GM18517 (cell line): ENCODE data around the gene LATS2.
"Not testable (repeated sequence)": the region's sequence is repeated elsewhere in the genome, so short reads cannot be mapped to it uniquely, and the experiment has no call there.

Source experiments
- ATAC-seq: cut with Tn5 transposase; IDR thresholded peaks from one replicate; pipeline ENCODE4 v1.9.1; 2021; ENCODE audit warnings: mild to moderate bottlenecking, moderate library complexity; ENCODE audit not compliant: unreplicated experiment

LATS2 gene

DNA sequence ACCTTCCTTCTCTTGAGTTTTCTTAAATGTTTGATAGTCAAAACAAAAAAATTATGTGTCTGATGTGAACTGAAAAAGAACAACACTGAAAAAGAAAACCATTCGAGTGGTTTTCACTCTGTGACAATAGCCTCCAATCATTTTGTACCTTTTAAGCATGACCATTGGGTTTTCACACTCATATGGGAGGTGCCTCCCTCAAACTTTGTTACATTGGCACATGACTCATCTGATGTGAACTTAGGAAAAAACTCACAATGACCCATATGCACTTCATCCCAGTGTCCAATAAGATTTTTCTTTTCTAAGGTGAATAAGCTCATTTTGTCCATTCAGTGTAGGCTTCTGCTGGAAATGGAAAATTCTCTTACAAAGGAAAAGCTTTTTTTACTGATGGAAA is 92.2 kb downstream of the LATS2 start:
- no peak for ATAC-seq

DNA sequence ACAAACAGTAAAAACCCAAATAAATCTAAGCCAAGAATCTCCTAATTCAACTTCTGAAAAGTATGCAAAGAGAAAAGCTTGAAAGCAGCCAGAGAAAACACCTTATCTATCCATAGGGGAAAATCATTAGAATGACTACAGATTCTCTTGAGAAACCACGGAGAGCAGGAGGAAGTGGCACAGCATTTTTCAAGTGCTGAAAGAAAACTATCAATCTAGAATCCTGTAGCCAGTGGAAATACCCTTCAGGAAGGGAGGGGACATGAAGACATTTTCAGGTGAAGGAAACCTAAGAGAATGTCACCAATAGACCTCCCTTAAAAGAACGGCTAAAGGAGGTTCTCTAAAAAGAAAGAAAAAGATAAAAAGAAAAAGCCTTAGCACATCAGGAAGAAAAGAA is 92.6 kb downstream of the LATS2 start:
- ATAC-seq, result no peak

DNA sequence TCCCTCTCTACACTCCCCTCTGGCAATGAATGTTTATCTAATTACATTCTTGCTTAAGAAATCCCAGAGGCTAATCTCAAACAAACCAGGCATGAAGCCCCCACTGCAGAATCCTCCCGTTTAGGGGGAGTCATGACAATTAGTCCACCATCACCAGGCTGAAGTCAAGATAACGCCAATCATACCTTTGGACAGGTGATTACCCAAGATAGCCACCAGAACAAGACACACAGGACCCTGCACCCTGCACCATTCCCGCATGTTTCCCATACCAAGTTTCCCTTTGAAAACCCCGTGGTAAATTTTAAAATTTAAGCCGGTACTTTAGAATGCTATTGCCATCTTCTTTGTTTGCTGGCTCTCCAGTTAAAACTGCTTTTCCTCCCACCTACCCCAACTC is 94.0 kb downstream of the LATS2 start:
- ATAC-seq, result no peak

DNA sequence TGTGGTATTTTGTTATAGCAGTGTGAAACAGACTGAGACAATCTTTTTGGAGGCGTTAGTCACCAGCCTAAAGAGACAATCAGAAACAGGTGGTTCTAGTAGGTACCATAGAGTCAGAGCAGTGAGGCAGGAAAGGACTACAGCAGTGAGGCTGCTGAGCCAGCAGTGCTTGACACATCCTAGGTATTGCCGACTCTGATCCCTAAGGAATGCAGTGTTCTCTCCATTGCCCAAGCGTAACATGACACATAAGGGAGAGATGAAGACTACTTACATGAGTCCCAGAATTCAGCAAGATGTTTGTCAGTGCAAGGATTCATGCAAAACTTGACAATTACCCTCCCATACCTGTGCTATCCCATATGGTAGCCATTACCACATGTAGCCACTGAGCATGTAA is 96.5 kb downstream of the LATS2 start:
- ATAC-seq, result no peak

DNA sequence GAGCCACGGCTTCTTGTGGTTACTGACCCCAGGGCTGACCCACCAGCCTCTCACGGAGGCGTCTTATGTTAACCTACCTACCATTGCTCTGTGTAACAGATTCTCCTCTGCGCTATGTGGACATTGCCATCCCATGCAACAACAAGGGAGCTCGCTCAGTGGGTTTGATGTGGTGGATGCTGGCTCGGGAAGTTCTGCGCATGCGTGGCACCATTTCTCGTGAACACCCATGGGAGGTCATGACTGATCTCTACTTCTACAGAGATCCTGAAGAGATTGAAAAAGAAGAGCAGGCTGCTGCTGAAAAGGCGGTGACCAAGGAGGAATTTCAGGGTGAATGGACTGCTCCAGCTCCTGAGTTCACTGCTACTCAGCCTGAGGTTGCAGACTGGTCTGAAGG is 99.7 kb downstream of the LATS2 start:
- ATAC-seq, result not testable (repeated sequence)

GRCh38 chr13:20960663-20961309 is 100.6 kb downstream of the LATS2 start:
- ATAC-seq, result no peak

- not testable (repeated sequence) for ATAC-seq
Observed at GRCh38 chr13:20957049-20957620, 104.3 kb downstream of the LATS2 start.

GRCh38 chr13:20955496-20955895 is 105.9 kb downstream of the LATS2 start:
- ATAC-seq, result no peak

DNA sequence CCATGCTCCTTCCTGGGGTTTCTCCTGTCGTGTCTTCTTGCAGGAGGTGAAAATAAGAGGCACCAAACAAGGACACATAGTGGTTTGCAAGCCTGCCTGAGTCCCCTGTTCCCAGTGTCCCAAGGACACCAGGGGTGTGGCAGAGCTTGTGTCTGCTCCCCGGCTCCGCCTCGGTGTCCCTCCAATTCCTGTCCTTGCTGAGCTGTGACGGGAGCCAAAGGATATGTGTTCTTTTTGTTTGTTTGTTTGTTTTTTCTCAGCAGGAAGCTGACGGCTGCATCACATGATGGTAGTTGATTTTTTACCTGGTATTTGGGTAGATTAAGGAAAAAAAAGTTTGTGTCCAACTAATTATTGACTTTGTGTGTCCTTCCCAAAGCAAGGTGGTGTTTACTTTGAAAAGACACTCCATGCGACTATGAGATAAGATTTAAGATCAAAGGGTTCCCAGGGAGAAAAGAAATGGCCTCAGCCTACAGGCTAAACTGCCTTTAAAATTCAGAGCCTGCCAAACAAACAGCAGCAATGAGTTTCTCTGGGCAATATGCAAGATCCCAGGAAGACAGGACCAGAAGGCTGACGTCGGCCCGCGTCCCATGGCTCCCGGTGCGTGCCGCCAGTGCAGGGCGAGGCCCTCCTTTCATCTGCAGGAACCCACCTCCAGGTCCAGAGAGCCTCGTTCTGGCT is 108.0 kb downstream of the LATS2 start:
- no peak for ATAC-seq

DNA sequence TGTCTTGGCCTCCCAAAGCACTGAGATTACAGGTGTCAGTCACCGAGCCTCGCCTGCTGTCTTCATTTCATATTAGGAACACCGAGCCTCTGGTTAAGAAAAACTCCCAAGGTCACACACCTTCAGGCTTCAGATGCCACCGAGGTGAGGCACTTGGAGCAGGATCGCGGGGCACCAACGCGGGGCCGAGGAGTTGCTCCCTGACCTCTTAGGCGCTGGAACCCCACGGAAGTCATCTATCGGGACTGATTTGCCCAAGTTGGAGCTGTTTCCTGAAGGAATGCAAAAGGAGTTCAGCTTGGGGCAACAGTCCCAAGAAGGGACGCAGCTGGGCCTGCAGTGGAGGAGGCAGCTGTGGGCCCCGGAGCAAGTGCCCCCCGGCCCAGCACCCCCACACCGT is 108.5 kb downstream of the LATS2 start:
- no peak for ATAC-seq

- ATAC-seq, result not testable (repeated sequence)
Observed at GRCh38 chr13:20948001-20948400, 113.4 kb downstream of the LATS2 start.

DNA sequence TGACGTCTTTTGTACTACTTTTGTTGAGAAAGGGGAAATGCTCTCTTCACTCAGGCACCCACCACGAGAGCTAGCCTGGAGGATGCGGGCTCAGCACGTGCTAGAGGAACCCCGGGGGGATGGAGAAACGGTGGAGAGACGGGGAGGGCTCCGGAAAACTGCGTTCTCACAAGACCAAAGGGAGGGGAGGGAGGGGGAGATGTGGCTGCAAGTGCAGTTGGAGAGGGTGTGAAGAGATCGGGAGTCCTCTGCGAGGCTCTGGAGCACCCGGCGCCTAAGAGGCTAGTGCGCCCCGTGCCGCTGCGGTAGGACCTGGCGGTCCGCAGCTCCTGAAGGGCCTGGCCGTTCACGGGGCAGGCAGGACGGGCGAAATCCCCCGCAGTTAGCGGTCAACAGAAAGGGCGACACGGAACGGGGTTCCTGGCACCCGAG is 115.4 kb downstream of the LATS2 start:
- ATAC-seq, result no peak

- no peak for ATAC-seq
Observed at GRCh38 chr13:20942938-20943559, 118.3 kb downstream of the LATS2 start.

DNA sequence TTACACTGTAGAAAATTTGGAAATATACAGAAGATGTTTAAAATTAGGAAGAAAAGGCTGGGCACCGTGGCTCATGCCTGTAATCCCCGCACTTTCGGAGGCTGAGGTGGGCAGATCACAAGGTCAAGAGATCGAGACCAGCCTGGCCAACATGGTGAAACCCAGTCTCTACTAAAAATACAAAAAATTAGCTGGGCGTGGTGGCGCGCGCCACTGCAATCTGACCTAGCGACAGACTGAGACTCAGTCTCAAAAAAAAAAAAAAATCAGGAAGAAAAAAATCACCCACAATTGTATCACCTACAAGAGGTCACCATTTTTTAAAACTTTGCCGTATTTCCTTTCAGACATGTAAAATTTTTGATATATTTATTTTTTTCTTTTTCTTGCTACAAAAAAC is 120.9 kb downstream of the LATS2 start:
- not testable (repeated sequence) for ATAC-seq

DNA sequence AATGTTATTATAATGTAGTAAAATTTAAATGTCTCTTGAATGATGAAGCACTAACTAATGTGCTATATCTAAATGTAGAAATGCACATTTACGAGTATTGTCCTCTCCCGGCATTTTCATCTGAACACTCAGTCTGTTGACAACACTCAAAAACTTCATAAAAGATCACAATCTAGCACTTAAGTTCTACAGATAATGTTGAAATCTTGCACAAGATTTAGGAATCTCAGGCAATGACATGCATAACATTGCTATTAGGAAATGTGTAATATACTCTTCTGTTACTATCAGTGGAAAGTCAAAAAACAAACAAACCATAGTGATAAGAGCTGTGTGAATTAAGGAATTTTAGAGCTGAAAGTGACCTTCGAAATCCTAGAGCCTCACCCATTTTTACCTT is 121.3 kb downstream of the LATS2 start:
- ATAC-seq, result no peak

DNA sequence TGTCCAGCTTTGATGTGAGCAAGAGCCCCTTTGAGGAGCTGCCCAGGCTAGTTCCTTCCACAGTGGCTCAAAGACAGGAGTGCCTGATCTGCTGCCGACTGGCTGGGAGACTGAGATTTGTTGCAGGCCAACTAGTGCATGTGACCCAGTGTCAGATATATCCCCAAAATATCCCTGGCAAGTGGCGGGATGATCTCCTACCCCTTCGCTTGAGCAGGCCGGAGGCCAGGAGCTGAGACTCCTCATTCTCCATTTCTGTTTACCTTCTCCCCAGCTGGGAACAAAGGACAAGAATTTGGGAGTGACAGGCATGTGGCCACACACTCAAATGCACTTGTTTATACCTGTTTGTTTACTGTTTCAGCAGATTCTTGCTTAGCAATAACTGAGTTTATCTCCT is 121.7 kb downstream of the LATS2 start:
- ATAC-seq, result no peak

GRCh38 chr13:20938302-20938701 is 123.1 kb downstream of the LATS2 start:
- ATAC-seq, result no peak

- ATAC-seq, result no peak
Observed at GRCh38 chr13:20927596-20928257, 133.7 kb downstream of the LATS2 start.

DNA sequence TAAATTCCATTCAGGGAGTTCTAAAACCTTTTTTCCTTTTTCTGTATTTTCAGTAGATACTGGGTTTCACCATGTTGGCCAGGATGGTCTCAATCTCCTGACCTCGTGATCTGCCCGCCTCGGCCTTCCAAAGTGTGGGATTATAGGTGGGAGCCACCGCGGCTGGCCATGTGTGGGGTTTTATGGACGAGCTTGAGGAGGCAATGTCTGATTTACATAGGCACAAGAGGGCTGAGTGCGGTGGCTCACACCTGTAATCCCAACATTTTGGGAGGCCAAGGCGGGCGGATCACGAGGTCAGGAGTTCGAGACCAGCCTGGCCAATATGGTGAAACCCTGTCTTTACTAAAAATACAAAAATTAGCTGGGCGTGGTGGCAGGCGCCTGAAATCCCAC is 136.0 kb downstream of the LATS2 start:
- not testable (repeated sequence) for ATAC-seq

DNA sequence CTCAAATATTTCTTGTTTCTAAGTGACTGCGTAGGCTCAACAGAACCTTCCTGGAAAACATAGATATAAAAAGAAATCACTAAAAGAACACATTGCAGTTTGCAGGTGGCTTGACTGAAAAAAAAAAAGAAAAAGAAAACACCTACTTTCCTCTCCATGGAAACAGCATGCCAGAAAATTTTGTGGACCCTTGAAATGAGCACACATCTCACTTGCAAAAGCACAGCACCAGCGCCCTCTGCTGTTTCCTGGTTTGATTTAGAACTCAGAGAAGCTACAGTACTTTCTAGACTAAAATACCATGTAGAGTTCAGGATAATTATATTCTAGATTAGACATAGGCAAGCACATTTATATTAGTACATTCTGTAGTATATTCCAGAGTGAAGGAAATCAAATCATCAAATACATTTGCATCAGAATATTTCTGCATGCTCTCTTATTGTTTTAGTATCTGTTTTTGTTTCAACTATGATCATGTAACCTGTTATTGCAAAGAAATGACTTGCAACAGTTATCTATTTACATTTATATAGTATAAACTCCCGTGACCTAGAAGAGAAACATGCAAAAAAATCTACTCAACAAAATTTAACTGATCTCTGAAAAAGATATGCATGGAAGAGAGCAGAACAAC is 136.5 kb downstream of the LATS2 start:
- no peak for ATAC-seq

DNA sequence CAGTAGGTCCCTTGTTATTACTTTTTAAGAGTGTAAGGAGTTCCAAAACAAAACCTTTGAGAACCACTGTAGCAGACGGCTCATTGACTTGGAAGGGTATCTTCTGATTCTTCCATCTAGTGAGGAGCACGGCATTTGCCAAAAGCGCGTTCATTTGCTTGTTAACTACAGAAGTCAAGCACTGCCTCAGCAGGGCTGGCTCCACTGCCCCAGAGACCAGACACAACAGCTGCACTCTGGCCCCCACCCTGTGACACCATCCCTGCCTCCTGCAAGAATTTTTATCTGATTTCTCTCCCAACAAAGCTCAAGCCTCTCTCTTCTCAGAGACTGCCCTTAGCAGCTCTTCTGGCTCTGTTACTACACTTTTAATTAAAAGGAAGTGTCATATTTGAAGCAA is 138.1 kb downstream of the LATS2 start:
- no peak for ATAC-seq
